Neural crest cell (in vitro differentiated cells): ENCODE data around the gene DPM1. TPM values are rescaled to one million over a fixed set of nuclear protein-coding genes. Genes with fewer than 3 reads are reported as not detected.

Experiments used
- DNase-seq: peaks from one replicate; pipeline ENCODE4 v3.0.0; 2021; ENCODE audit warnings: low read depth, mixed read lengths, low spot score
- H3K27ac Mint-ChIP-seq: one replicate; pipeline ENCODE4 v1.8.0; 2021; ENCODE audit warnings: mild to moderate bottlenecking, mixed read lengths; ENCODE audit not compliant: unreplicated experiment
- H3K27me3 Mint-ChIP-seq: 2 replicates; pipeline ENCODE4 v1.8.0; 2021; ENCODE audit warnings: low read depth, mild to moderate bottlenecking, mixed read lengths
- H3K36me3 Mint-ChIP-seq: 2 replicates; pipeline ENCODE4 v1.8.0; 2021; ENCODE audit warnings: low read depth, mild to moderate bottlenecking, mixed read lengths
- H3K4me1 Mint-ChIP-seq: 2 replicates; pipeline ENCODE4 v1.8.0; 2021; ENCODE audit warnings: mixed read lengths
- H3K4me3 Mint-ChIP-seq: one replicate; pipeline ENCODE4 v1.8.0; 2021; ENCODE audit warnings: mild to moderate bottlenecking, mixed read lengths
- H3K9me3 Mint-ChIP-seq: 2 replicates; pipeline ENCODE4 v1.8.0; 2021; ENCODE audit warnings: mixed read lengths
- CTCF ChIP-seq: fragments of 200-600 bp; sonication (generic); conservative IDR thresholded peaks from 2 replicates; pipeline ENCODE4 v1.5.0; 2021; ENCODE audit warnings: antibody characterized with exemption, mild to moderate bottlenecking
- total RNA-seq: library from RNA; stranded (reverse); gene quantifications from 2 replicates; pipeline ENCODE4 v1.2.1, GENCODE V29; 2021

DPM1 gene
- total RNA-seq, 1 donor from 2014 or later = 42.9 TPM

GRCh38 chr20:50932016-50932485 is 26.3 kb downstream of the DPM1 start:
- Mint-ChIP-seq H3K27me3 (peaks cover 15% of the 10 kb centered on the region), H3K36me3 (peaks cover 25% of the 10 kb centered on the region), H3K27ac (peak overlapping the region; percentile 90), H3K9me3 (peaks cover 3% of the 10 kb centered on the region), H3K4me3 (peak overlapping the region; percentile 80), H3K4me1 (peaks cover 29% of the 10 kb centered on the region)
- no peak for DNase-seq
- no peak for TF ChIP-seq CTCF

- Mint-ChIP-seq H3K27ac (peak within 1 kb of the TSS; percentile 100), H3K36me3 (peaks cover 26% of the 10 kb centered on the region), H3K4me1 (peaks cover 35% of the 10 kb centered on the region), H3K9me3 (peaks cover 3% of the 10 kb centered on the region), H3K27me3 (peaks cover 15% of the 10 kb centered on the region), H3K4me3 (peak within 1 kb of the TSS; percentile 100)
- peak; percentile 87 for DNase-seq
- peak; percentile 71 for TF ChIP-seq CTCF
These were observed 26.9 kb downstream of the DPM1 start, which contains the start of gene ADNP for GRCh38 chr20:50931306-50932015. Gene ADNP (minus strand): TSS chr20:50931437. CDS start chr20:50903996, 27,441 bp downstream.

- peak overlapping the region; percentile 96 for H3K4me3 Mint-ChIP-seq
These were observed 27.4 kb downstream of the DPM1 start for GRCh38 chr20:50930976-50931305.

DNA sequence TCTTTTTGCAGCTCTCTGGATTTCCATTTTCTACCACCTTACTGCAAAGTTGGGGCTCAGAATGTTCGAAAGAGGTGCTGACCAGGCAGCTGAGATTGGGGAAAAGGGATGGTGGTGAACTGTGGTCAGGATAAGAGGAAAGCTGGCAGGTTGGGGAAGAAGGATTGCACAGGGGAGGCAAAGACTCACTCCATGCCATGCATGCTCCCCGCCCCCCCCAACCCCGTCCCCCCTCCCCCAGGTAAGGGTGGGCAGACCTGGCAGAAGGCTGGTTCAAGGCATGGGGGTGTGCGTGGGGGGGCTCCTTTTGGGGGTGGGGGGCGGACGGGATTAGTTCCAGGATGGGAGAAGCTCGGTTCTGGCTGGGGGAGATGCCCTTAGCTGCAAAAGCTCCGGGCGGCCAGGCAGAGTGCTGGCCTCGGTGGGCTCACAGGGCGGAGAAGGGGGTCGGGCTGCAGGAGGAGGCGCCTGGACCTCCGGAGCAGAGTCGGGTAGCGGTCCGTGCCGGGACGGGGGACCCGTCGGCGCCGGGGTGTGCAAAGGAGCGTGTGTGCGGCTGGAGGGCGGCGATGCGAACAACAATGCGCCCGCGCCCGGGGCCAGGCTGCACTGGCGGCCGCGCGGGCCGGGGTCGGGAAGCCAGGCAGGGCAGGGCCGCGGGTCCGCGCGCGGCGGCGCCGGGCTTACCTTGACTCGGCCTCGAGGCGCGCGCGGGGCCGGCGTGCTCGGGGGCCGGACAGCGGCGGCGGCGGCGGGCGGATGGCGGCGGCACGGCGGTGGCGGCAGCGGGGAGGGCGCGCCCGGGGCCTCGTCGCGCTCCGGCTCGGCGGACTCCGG is 28.0 kb downstream of the DPM1 start:
- no peak for TF ChIP-seq CTCF
- peak overlapping the region; percentile 99 for H3K27ac Mint-ChIP-seq
- peaks cover 42% of the 10 kb centered on the region for H3K4me1 Mint-ChIP-seq
- H3K9me3 Mint-ChIP-seq = peaks cover 3% of the 10 kb centered on the region
- H3K4me3 Mint-ChIP-seq = peak overlapping the region; percentile 100
- peak; percentile 18 for DNase-seq
- peaks cover 15% of the 10 kb centered on the region for H3K27me3 Mint-ChIP-seq
- H3K36me3 Mint-ChIP-seq = peaks cover 26% of the 10 kb centered on the region

More at GRCh38 chr20:50930976-50931305, 27.4 kb downstream of the DPM1 start:
- Mint-ChIP-seq H3K27me3 (peaks cover 15% of the 10 kb centered on the region), H3K9me3 (peaks cover 3% of the 10 kb centered on the region), H3K36me3 (peaks cover 26% of the 10 kb centered on the region), H3K4me1 (peaks cover 36% of the 10 kb centered on the region), H3K27ac (peak overlapping the region; percentile 95)
- no peak for DNase-seq
- no peak for TF ChIP-seq CTCF

DNA sequence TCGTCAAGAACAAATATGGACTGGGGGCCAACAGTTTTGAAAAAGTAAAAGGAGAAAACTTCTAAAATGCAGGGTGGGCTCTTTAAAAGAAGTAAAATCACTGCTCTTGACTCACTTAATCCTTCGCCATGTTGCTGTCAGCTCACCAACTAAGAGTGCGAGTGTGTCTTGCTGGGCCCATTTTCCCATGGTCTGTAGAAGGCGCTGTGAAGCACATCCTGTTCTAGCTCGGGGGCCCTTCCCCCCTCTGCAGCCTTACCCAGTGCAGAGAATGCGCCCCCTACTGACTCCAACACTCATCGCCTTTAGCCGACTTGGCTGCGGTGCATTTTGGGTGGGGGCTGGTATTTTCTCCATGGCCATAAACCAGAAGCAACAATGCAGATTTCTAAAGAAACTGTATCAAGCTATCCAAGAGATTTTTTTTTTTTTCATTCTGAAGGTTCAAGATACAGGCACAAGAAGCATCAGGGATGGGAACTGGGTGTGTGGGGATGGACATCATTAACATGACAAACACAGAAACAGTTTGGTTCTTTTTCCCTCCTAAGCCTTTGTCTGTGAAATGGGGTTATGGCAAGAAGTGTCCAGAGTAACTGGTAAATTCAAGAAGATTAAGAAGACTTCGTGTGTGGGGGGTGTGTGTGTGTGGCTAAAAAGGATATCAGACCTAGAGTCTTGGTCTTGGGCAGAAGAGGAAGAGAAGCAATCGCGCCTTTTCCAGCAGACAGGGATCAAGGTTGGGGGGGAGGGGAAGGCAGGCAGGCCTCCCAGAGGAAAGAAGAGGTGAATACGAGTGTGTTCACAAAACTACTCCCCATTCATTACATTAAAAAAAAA is 28.8 kb downstream of the DPM1 start:
- peak overlapping the region; percentile 100 for H3K4me3 Mint-ChIP-seq
- TF ChIP-seq CTCF = peak; percentile 97
- peak; percentile 95 for DNase-seq
- peaks cover 29% of the 10 kb centered on the region for H3K36me3 Mint-ChIP-seq
- peak overlapping the region; percentile 99 for H3K27ac Mint-ChIP-seq
- H3K9me3 Mint-ChIP-seq = peaks cover 3% of the 10 kb centered on the region
- H3K4me1 Mint-ChIP-seq = peaks cover 49% of the 10 kb centered on the region
- H3K27me3 Mint-ChIP-seq = peaks cover 15% of the 10 kb centered on the region
